Progenitor cell of endocrine pancreas (in vitro differentiated cells): Measurements from ENCODE around the gene SCN4B. TPM values are rescaled to one million over a fixed set of nuclear protein-coding genes. Genes with fewer than 3 reads are reported as not detected.

Experiments used
- DNase-seq: peaks from one replicate; pipeline ENCODE4 v3.0.0; 2021; ENCODE audit warnings: low spot score; ENCODE audit not compliant: unreplicated experiment
- H3K27ac Mint-ChIP-seq: 2 replicates; pipeline ENCODE4 v1.8.0; 2021; ENCODE audit warnings: mild to moderate bottlenecking, moderate library complexity, mixed read lengths
- H3K27me3 Mint-ChIP-seq: 2 replicates; pipeline ENCODE4 v1.8.0; 2021; ENCODE audit warnings: mixed read lengths
- H3K36me3 Mint-ChIP-seq: 2 replicates; pipeline ENCODE4 v1.8.0; 2022; ENCODE audit warnings: mixed read lengths; ENCODE audit not compliant: insufficient read depth
- H3K4me1 Mint-ChIP-seq: 2 replicates; pipeline ENCODE4 v1.8.0; 2021; ENCODE audit warnings: low read depth, mixed read lengths
- H3K4me3 Mint-ChIP-seq: 2 replicates; pipeline ENCODE4 v1.8.0; 2021; ENCODE audit warnings: low read depth, mild to moderate bottlenecking, moderate library complexity, mixed read lengths
- H3K9me3 Mint-ChIP-seq: 2 replicates; pipeline ENCODE4 v1.8.0; 2021; ENCODE audit warnings: low read depth, mixed read lengths
- CTCF ChIP-seq: fragments of 200-600 bp; sonication (generic); IDR thresholded peaks from one replicate; pipeline ENCODE4 v1.5.0; 2021; ENCODE audit warnings: antibody characterized with exemption, mild to moderate bottlenecking; ENCODE audit not compliant: unreplicated experiment
- total RNA-seq: library from RNA; stranded (reverse); gene quantifications from 2 replicates; pipeline ENCODE4 v1.2.1, GENCODE V29; 2021

SCN4B gene
- total RNA-seq, 1 donor from 2014 or later = not detected

DNA sequence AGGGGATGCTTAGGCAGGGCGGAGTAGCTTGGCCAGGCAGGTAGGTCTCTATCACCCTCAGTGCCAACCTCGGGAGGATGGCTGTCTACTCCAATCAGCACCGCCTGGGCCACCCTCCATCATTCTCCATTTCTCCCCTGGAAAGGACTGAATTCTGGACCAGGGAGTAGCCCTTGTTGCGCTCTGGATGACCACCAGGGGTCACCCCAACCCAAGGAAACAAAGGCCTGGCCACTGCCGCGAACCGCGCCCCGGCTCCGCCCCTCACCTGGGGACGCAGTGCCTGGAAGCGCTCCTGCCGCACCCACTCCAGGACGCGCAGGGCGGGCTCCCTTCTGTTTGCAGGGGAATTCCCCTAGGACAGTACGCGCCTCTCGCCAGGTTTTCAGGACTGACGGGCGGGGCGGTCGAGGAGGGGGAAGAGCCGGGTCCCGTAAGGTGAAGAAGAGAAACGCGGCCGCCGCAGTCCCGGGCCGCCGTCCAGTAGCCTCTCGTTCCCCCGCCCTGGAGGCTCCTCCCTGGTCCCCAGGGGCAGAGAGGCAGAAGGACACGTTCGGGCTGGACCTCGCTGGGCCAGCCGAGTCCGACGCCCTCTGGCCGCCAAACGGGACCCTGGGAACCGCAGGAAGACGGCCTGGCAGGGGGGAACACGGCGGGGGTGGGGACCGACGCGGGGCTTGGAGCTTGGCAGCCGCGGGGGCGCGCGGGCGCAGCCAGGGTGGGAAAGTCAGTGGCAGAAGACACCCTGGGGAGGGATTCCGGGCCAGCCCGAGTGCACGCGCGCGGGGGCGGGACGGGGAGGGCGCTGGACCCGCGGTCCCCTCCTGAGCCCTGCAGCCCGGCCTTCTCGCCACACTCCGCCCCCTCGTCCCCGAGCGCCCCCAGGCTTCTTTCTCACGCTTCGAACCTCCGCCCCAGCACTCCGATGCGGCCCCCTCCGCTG lies 7.1 kb downstream of the SCN4B start:
- Mint-ChIP-seq H3K27me3 (peaks cover 90% of the 10 kb centered on the region), H3K4me3 (peak overlapping the region; percentile 79), H3K9me3 (no peaks in the 10 kb centered on the region), H3K36me3 (no peaks in the 10 kb centered on the region), H3K4me1 (no peaks in the 10 kb centered on the region), H3K27ac (peak overlapping the region; percentile 54)
- DNase-seq = peak; percentile 92
- peak; percentile 91 for TF ChIP-seq CTCF

- Mint-ChIP-seq H3K4me3 (peak overlapping the region; percentile 12), H3K27ac (no peak overlapping the region), H3K36me3 (no peaks in the 10 kb centered on the region), H3K27me3 (peaks cover 88% of the 10 kb centered on the region), H3K9me3 (no peaks in the 10 kb centered on the region), H3K4me1 (no peaks in the 10 kb centered on the region)
- no peak for DNase-seq
- TF ChIP-seq CTCF = no peak
Measured at GRCh38 chr11:118144301-118145268, 8.0 kb downstream of the SCN4B start.

- Mint-ChIP-seq H3K36me3 (no peaks in the 10 kb centered on the region), H3K4me3 (no peak overlapping the region), H3K4me1 (no peaks in the 10 kb centered on the region), H3K27me3 (peaks cover 87% of the 10 kb centered on the region), H3K27ac (no peak overlapping the region), H3K9me3 (no peaks in the 10 kb centered on the region)
- TF ChIP-seq CTCF = no peak
- no peak for DNase-seq
Measured at GRCh38 chr11:118143661-118144185, 8.9 kb downstream of the SCN4B start.

DNA sequence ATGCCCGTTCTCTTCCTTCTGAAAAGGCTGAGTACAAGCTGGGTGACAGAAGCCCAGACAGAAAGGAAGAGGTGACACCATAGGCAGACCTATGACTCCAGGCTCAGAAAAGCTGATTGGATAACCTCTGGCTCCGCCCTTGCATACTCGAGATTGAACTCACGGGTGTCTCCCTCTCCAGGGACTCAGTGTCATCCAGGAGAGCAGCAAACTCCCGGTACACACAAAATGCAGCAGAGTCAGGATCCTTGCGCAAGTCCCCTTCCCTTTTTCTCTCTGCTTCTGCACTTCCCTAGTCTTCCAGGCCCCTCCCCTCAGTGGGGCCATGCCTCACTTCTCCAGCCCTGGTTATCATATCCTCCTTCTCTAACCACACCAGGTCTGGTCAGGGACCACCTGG lies 9.8 kb downstream of the SCN4B start:
- Mint-ChIP-seq H3K27ac (no peak overlapping the region), H3K4me3 (no peak overlapping the region), H3K36me3 (no peaks in the 10 kb centered on the region), H3K4me1 (no peaks in the 10 kb centered on the region), H3K9me3 (no peaks in the 10 kb centered on the region), H3K27me3 (peaks cover 85% of the 10 kb centered on the region)
- DNase-seq = no peak
- no peak for TF ChIP-seq CTCF

DNA sequence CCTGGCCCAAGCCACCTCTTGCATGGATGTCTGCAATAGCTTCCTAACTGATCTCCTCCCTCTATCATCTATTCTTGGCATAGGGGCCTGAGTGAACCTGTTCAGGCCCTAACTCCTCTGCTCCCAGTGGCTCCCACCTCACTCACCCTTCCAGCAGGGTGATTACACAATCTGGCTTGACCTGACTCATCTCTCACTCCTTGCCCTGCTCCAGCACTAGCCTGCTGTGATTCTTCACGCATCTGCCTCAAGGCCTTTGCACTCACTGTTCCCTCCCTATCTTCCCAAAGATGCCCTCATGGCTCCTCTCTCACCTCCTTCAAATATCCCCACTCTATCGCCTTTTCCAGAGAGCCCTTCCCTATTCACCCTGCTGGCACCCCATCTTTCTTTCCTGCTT lies 10.5 kb downstream of the SCN4B start:
- H3K36me3 Mint-ChIP-seq = no peaks in the 10 kb centered on the region
- no peaks in the 10 kb centered on the region for H3K9me3 Mint-ChIP-seq
- no peaks in the 10 kb centered on the region for H3K4me1 Mint-ChIP-seq
- H3K27ac Mint-ChIP-seq = no peak overlapping the region
- H3K4me3 Mint-ChIP-seq = no peak overlapping the region
- peaks cover 80% of the 10 kb centered on the region for H3K27me3 Mint-ChIP-seq
- no peak for TF ChIP-seq CTCF
- no peak for DNase-seq
